ENCODE measurements around the gene LRTM2.

LRTM2 gene

GRCh38 chr12:1870998-1871917, 50.9 kb downstream of the LRTM2 start:
- no peak for DNase-seq

DNA sequence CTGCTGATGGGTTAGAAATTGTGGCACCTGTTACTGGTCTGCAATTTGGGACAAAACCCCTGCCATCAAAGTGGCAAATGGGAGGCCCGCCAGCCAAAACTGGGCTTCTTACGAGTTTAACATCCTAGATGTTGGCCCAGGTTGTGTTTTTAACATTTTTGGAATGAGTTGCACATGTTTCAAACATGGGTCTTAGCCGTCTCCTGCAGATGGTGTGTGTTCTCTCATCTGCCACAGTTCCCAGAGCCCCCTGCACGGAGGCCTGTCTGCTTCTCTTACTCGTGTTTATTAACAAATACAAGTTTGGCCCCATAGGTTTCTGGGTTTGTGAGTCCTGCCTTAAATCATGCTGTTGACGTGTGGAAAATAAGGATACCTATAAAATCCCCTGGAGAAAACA, 51.6 kb downstream of the LRTM2 start:
- DNase-seq: no peak

- DNase-seq: no peak
These were observed 52.1 kb downstream of the LRTM2 start for GRCh38 chr12:1872448-1872847.

DNA sequence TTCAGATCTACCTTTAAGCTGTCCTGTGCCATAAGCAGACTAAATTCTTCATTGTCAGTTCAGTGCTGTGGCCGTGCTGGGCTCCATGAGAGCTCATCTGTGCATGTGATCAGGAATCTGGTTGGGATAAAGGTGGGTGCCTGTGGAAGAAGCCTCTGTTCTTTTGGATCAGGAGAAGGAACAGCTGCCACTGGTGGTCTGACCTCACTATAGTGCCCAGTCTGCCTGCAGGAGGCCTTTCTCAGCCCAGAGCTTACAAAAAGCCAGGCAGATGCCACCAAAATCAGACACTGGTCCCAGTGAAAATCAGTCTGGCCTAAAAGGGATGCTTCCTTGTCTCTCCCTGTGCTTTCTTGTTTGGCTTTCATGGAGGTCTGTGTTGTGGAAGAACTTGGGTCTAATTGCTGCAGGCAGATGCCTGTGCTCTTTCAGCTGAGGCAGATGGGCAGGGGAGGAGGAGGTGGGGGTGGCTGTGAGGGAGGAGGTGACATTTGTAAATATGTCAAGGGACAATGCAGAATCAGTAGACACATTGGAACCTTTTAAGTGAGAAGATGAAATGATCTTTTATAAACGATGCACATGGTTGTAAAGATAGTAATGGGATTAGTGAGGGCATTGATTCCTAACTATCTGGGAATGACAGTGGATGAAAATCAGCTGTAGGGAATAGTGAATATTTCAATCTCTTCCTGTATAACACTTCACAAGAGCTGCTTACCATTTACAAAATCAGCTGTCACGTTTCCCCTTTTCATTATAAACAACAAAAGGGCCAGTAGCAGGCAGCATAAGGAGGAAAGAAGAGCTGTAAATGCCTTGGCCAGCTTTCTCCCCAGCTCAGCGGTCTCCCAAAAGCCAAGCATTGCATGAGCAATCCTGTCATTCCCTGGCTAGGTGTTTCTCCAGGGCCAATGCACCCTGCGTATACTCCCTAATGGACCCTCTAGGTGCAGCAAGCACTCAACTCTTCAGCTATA, 53.5 kb downstream of the LRTM2 start:
- DNase-seq: no peak

GRCh38 chr12:1875608-1876007, 55.2 kb downstream of the LRTM2 start:
- no peak for DNase-seq

GRCh38 chr12:1876086-1876485, 55.7 kb downstream of the LRTM2 start:
- no peak for DNase-seq

DNA sequence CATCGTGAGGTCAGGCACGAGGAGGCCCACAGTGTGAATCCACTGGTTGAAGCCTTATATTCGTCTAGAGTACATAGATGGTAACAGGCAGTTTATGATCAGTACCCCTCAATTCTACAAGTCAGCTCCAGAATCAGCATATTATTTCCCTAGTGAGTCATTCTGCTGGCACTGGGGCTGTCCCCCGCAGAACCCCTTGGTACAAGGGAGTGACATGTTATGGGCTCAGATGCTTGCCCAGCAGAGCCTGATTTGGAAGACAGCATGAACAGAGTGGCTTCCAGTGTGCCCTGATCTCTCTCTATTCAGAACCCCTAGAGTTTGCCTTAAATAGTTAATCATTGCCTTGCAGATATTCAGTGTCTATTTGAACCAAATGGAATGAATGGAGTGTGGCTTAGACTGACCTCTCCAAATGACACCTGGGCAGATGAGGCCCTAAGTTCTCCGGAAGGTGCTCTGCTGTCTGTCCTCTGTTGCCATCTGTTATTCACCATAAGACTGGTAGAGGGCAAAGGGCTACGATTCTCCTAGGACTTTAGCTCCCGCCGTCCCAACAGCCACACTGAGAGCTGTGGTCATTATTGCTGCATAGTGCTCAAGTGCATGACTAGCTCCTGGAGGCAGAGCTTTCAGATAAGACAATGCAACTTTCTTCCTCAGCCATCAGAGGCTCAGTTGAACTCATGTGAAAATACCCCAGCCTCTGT, 57.0 kb downstream of the LRTM2 start:
- no peak for DNase-seq

- DNase-seq: no peak
These were observed 57.8 kb downstream of the LRTM2 start for GRCh38 chr12:1878214-1878613.

DNA sequence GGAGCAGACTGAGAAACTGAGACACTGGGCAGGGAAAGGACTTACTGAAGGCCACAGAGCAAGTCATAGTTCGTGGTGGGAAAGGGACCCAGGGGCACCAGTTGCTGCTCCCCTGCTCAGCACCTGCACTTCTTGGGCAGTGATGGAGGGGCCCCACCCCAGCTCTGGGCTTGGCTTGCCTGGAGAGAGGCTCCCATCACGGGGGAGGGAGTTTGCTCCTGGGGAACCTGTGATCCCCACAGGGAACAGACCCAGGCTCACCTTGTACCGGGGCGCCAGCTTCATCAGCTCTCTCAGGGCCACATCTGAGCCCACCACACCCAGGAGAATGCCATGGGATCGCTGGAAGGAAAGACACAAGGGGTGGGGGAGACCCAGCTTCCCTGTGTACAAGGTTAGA, 58.3 kb downstream of the LRTM2 start:
- DNase-seq: no peak

- DNase-seq: no peak
These were observed 59.3 kb downstream of the LRTM2 start for GRCh38 chr12:1879633-1880032.

GRCh38 chr12:1880153-1880845, 59.9 kb downstream of the LRTM2 start:
- DNase-seq: no peak

DNA sequence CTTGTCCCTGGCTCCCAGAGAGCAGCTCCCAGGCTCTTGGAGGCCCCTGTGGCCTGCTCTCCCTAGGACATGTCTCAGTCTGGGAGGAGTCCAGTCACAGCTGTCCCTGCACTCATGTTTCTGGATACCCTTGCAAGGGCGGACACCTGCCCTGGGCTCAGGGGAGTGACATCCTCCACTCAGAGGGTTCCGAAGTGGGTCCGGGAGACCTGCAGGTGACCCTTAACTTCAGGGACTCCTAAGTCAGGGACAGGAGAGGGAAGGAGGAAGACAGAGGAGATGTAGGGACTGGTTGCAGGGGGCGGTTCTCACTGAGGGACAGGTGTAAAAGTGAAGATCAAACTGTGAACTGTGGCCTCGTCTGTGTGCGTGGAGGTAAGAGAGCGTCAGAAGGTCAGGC, 60.5 kb downstream of the LRTM2 start:
- no peak for DNase-seq

DNA sequence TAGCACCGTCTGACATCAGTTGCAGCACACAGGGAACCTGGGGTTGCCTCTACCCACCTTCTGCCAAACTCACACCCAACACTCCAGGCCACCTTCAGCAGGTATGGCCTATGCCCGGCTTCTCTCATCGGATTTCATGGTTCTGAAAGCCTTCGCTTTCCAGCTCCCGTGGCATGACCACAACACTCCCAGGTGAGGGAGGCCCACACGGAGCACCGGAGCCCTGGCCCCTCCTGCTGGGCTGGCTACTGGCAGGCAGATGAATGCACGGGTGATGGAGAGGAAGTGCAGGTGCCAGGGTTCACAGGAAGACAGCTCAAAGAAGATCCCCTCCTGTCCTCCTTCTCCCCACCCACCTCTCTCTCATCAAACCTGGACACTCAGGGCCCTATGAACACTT, 60.9 kb downstream of the LRTM2 start:
- DNase-seq: no peak

GRCh38 chr12:1881936-1882335, 61.6 kb downstream of the LRTM2 start:
- no peak for DNase-seq

- no peak for DNase-seq
These were observed 62.0 kb downstream of the LRTM2 start for GRCh38 chr12:1882405-1882804.

DNA sequence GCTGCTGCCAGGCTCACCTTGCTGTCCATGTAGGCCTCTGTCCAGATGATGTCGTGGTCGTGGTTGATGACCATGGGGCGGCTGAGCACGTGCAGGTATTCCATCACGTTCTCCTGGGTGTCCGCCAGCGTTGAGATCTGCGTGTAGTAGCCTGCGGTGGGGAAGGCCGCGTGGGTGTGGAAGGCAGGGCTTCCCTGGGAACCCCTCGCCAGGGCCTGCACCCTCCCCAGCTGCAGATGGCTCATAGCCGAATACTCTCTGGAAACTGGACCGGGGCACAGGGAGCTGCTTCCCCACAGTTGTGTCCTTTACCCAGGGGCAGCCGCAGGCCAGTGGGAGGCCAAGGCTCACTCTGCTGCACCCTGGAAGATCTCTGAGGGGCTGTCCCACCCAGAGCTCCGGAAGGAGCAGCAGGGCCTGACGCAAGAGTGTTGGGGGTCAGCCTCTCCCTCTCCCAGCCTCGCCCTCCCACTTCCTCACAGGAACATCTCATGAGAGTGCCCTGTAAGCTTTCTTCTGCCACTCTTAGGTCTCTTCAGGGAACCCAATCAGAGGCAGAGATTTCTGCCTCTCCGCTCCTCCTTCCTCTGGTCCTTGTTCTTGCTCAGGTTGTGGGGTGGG, 62.6 kb downstream of the LRTM2 start:
- no peak for DNase-seq

DNA sequence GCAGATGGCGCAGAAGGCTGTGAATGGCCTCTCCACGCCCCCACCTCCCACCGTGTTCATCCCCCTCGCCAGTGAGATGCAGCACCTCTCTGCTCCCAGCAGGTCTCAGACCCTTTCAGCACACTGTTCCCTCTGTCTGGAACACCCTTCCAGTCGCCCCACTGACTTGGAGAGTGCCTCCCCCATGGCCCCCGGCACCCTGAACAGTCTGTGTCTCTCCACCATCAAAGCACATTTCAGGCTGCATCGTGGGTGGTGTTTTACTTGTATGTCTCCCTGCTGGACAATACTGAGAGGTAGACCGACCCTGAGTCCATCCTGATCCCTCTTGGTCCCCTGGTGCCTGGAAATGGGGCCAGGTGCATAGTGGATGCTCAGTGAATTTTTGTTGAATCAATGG, 63.1 kb downstream of the LRTM2 start:
- no peak for DNase-seq

DNA sequence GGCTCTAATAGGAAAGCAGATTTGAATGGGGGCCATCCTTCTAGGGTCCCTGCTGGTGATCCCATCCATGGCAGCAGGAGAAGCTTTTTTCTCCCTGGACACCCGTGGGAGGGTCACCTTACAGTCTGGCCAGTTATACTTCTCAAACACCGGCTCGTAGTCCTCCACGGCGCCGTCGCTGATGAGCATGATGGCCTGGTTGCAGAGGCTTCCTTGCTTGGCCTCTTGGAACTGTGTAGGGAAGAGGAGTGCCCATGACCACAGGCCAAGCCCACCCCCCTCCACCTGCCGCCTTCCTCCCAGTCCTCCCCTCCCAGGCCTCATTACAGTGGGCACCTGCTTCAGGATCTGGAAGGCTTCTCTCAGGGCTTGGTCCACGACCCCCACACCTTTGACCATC, 64.3 kb downstream of the LRTM2 start:
- DNase-seq: no peak

DNA sequence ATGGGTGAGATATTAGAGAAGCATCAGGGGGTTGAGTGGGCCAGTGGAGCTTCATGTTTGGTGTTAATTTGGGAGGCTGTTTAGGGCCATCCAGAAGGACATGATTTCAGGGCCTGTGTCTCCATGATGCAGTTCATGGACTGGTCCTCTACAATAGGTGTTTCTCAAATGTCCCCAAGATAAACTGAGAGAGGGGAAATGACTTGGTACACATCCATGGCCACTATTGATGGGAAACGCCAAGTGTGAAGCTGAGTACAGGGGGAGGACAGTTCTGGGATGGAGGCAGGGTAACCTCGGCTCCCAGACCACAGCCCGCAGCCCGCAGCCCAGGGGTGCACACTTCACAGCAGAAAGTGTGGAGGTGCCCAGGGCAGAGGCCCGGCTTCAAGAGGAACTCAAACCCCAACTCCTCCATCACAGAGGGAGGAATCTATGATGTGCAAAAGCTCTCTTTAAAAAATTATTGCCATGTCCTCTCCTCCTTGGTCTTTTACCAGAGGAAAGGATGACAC, 64.8 kb downstream of the LRTM2 start:
- DNase-seq: no peak

DNA sequence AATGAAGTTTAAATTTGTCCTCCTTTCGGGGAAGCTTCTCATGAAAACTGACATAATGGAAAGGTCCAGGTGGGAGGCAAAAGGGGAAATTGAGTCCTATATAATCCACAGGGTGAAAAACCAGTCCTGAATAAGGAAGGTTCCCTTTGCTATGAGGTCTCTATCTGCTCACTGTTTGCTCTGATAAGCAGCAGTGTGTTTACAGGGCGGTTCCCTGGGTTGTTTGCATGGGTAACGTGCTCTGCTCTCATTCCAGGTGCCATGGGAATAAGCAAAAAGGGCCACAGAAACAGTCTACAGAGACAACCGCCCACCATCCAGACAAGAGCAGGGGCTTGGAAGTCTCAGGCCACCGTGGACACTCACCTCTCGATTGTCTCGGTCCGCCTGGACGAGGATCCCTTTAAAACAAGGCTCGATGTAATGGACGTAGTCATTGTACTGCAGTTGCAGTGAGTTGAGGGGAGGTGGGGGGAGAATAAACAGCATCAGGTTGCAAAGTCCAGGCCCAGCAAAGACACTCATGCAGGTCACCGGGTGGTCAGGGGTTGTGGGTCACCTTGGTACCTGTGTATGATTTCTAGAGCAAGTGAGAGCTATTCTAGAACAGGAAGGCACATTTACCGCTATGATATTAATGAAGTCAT, 65.4 kb downstream of the LRTM2 start:
- no peak for DNase-seq

Data from bone marrow (tissue), 2 donors.